ENCODE measurements around the gene LRRC37B.
"Not testable (repeated sequence)": the region's sequence is repeated elsewhere in the genome, so short reads cannot be mapped to it uniquely, and the experiment has no call there.

GRCh38 chr17:32086833-32087232, 79.7 kb downstream of the LRRC37B start:
- TF ChIP-seq CTCF (IDR thresholded peaks at IDR 0.05; ENCODE audit: low read length); EZH2 (optimal IDR thresholded peaks at IDR 0.05; ENCODE audit: low read depth, low read length): not testable (repeated sequence)
